MG63 (cell line): ENCODE measurements around the gene GLI3. TPM values are rescaled to one million over a fixed set of nuclear protein-coding genes. Genes with fewer than 3 reads are reported as not detected.

ENCODE experiments used
- DNase-seq: peaks from one replicate; pipeline ENCODE4 v3.0.0-alpha.2; 2020
- H3K27me3 ChIP-seq: fragments of 250-450 bp; sonication (Bioruptor Pico); 2 replicates; pipeline ENCODE4 v1.5.1; 2020; ENCODE audit warnings: mild to moderate bottlenecking, moderate library complexity
- H3K36me3 ChIP-seq: fragments of 250-450 bp; sonication (Bioruptor Pico); 2 replicates; pipeline ENCODE4 v1.5.1; 2020; ENCODE audit warnings: mild to moderate bottlenecking, moderate library complexity
- H3K4me3 ChIP-seq: fragments of 250-450 bp; sonication (Bioruptor Pico); 2 replicates; pipeline ENCODE4 v1.5.1; 2020; ENCODE audit warnings: mild to moderate bottlenecking, moderate library complexity
- H3K9me3 ChIP-seq: fragments of 250-450 bp; sonication (Bioruptor Pico); 2 replicates; pipeline ENCODE4 v1.5.1; 2020; ENCODE audit warnings: mild to moderate bottlenecking, moderate library complexity
- total RNA-seq: library from RNA; depleted of rRNA; stranded (reverse); fragments of >200 nt; shearing (Covaris generic); gene quantifications from 2 replicates; pipeline ENCODE4 v1.2.3, GENCODE V29; 2014; ENCODE audit warnings: low replicate concordance; rRNA removed

Gene GLI3
- total RNA-seq: 0.10 and 0.59 TPM in 2 replicates

DNA sequence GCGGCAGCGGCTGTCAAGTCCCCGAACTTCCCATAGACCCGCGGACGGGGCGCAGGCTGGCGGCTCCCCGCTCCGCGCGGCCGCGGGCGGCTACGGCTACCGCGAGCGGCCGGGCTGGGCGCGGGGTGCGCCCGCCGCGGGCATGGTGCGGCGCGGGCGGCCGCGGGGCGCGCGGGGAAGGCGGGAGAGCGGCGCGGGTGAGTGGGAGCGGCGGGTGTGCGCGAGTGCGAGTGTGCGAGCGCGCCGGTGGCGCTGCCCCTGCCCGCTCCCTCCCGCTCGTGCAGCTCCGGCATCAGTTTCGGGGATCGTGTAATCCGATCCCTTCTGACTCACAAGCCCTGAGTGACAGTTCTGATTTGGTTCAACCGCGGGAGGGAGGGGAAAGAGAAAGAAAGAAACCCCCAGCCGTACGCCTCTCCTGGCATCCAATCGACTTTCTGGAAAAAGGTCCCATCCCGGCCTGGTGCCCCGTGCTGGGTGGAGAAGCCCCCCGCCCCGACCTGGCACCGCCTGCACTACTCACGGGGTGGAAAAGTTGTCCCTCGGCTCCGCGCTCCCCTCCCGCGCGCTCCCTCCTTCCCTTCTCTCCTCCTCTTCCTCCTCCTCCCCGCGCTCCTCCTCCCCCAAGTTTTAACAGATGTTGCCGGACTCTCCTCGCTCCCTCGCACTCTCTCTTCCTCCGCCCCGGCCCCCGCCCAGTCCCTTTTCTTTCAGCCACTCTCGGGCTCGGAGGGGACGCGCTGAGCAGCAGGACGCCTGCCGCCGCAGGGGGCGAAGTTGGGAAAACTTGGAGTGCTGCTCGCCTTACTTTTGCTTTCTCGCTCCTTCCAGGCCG lies at the start of gene GLI3:
TSS of gene GLI3 (minus strand) at position 234 of the 835 bp plus-strand sequence. CDS start 13,956 bp downstream, outside the sequence.
- Histone ChIP-seq H3K4me3 (peak within 1 kb of the TSS; percentile 93), H3K27me3 (no peaks in the 10 kb centered on the region), H3K9me3 (no peaks in the 10 kb centered on the region), H3K36me3 (no peaks in the 10 kb centered on the region)
- peak; percentile 90 for DNase-seq

DNA sequence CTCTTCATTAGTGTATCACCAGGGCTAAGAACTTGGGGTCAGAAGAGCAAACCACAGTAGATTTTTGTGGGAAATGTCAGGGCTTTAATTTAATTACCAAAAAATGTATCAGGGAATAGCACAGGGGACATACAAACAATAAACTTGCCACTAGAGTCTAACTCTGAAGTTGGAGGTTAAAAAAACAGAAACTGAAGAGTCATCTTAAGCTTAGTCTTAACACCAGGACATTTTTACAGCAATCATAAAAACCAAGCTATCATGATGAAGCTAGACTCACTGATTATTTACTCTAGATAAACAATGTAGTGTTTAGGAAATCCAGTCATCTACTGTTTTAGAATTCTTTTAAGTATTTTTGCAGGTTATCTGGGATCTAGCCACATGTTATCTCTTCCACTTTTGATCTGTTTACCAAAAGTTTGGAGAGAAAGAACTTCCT lies 48.4 kb upstream of the GLI3 start:
- Histone ChIP-seq H3K36me3 (no peaks in the 10 kb centered on the region), H3K27me3 (no peaks in the 10 kb centered on the region), H3K9me3 (no peaks in the 10 kb centered on the region; the same call in 1 of the 2 replicates), H3K4me3 (no peak overlapping the region)
- no peak for DNase-seq

DNA sequence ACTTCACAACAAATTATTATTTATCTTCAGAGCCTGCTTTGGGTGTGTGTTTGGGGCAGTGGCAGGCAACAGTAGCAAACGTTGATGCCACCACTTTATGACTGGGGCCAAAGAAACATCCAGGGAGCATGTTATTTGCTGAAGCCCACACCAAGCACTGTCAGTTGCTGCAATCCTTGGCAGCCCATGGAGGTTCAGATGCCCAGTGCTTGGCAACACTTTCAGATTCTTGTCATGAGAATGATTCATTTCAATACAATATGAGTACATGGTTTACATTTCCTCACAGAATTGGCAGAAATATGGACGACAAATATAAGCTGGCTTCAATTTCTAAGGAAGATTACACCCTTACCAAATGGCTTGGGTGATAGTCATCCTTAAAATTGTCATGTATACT lies 46.5 kb upstream of the GLI3 start:
- DNase-seq: peak; percentile 91
- Histone ChIP-seq H3K36me3 (no peaks in the 10 kb centered on the region), H3K4me3 (no peak overlapping the region), H3K27me3 (no peaks in the 10 kb centered on the region), H3K9me3 (no peaks in the 10 kb centered on the region)

DNA sequence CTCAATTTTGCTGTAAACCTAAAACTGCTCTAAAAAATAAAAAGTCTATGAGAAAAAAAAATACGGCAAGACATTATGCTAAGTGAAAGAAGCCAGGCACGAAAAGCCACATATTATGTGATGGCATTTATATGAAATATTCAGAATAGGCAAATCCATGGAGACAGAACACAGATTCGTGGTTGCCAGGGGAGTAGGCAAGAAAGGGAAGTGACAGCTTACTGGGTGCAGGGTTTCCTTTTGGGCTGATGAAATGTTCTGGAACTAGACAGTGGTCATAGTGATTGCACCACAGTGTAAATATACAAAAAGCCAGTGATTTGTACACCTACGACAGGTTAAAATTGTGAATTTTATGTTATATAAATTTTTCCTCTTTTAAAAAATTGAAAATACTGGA lies 41.3 kb upstream of the GLI3 start:
- Histone ChIP-seq H3K4me3 (no peak overlapping the region), H3K27me3 (no peaks in the 10 kb centered on the region), H3K36me3 (no peaks in the 10 kb centered on the region), H3K9me3 (no peaks in the 10 kb centered on the region)
- DNase-seq: no peak

DNA sequence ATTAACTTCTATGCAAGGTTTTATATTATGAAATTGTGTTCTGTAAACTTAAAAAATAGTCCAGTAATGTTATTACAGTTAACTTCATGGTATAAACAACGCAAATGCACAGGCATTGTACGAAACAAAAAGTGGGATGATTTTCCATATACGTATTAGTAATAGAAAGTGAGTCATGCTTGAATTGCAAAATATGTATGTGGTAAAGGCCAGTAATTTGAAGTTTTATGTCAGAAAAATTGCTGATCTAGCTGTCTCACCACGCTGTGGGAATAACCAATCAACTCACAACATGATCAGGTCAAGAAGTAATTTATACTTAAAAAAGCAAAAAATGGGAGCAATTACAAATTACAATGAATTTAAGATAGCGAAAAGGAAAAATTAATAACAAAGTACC lies 37.0 kb upstream of the GLI3 start:
- H3K4me3 ChIP-seq: no peak overlapping the region

DNA sequence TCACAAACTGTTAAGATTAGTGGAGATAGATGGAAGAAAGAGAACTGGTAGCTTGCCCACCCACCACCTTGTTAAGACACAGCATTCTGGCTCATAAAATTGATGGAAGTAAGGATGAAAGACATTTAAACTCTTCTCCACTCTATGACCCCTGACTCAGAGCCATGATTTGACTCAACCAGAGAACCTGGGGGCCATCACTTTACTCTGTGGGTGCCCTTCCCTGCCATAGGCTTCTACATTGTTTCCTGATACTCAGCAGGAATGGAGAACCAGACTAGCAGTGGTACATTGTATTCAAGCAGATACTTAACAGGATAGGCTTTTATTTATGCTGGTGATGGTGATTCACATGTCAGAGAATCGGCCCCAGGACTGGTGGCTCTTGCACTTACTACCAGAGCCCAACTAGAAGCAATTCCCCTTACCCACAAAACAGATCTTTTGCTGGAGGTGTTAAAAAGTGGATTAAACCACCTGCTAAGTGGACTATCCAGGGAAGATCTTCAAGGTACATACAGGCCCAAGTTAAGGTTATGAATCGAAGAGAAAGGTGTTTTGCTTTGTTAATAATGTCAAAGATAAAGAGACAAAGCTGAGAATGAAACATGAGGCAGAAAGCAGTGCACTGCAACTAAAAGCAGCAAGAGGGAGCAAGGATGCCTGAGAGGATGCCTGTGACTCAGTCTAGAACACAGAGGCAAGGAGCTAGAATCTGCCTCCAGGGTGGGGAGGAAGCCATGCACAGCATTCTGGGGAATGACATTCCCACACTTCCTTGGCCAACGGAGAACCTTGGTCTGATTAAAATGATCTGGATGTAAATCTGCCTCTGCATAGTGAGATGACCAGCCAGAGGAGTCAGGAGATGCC lies 36.0 kb upstream of the GLI3 start:
- H3K9me3 ChIP-seq: no peaks in the 10 kb centered on the region
- H3K4me3 ChIP-seq: no peak overlapping the region
- no peaks in the 10 kb centered on the region for H3K27me3 ChIP-seq
- no peaks in the 10 kb centered on the region for H3K36me3 ChIP-seq
- DNase-seq: peak; percentile 61

More for the DNA sequence above, 37.0 kb upstream of the GLI3 start:
- Histone ChIP-seq H3K9me3 (no peaks in the 10 kb centered on the region), H3K27me3 (no peaks in the 10 kb centered on the region), H3K36me3 (no peaks in the 10 kb centered on the region)
- no peak for DNase-seq

DNA sequence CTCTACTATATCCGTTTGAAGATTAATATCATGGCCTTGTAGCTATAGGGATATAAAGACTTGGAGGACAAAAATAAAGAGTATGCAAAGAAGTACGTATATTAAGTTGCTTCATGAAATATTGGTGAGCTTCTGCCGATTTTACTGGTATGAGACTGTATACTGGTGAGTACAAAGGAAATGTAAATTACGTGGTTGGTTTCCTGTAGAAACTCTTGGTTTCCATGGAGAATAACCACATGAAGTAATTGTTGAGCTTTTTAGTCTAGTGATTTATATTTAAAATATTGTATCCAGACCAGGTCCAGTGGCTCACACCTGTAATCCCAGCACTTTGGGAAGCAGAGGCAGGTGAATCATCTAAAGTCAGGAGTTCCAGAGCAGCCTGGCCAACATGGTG lies 32.2 kb upstream of the GLI3 start:
- no peaks in the 10 kb centered on the region for H3K36me3 ChIP-seq

DNA sequence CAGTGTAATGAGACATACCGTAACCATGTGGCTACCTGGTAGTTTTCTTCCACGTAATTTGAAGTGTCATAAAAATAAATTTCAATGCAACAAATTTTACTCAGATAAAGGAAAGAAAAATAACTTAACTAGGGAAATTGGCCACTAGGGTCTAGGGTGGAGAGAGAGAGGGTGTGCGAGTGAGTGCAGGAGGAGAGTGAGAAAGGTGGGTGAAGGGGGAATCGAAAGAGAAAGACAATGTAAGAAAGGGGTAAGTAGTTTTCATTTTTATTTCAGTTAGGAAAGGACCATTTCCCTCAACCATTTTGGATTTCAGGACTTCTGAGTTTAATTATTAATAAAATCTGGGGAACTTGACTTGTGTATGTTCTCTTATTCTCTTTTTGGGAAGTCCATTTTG lies 27.7 kb upstream of the GLI3 start:
- H3K9me3 ChIP-seq: no peaks in the 10 kb centered on the region
- no peak for DNase-seq
- H3K4me3 ChIP-seq: no peak overlapping the region
- no peaks in the 10 kb centered on the region for H3K36me3 ChIP-seq
- no peaks in the 10 kb centered on the region for H3K27me3 ChIP-seq

More for the DNA sequence above, 32.2 kb upstream of the GLI3 start:
- Histone ChIP-seq H3K27me3 (no peaks in the 10 kb centered on the region), H3K4me3 (no peak overlapping the region), H3K9me3 (no peaks in the 10 kb centered on the region)
- DNase-seq: no peak

DNA sequence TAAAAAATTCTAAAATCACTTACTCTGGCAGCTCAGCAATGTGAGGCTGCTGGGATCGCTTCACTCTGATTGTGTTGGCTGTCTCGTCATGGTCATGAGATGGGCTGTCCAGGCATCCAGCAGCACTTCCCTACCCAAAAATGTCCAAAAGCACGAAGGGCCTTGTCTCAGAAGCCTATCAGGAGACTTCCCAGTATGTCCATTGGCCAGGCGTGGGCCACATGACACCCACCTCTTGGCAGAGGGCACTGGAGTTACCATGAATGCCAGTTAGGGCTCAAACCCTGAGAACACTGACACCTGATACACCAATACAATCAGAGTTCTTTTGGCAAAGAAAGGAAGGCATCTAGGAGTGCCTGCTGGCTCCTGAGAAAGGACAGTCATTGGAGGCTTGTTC lies 27.0 kb upstream of the GLI3 start:
- no peak overlapping the region for H3K4me3 ChIP-seq
- no peaks in the 10 kb centered on the region for H3K9me3 ChIP-seq
- no peaks in the 10 kb centered on the region for H3K36me3 ChIP-seq
- DNase-seq: no peak
- H3K27me3 ChIP-seq: no peaks in the 10 kb centered on the region

DNA sequence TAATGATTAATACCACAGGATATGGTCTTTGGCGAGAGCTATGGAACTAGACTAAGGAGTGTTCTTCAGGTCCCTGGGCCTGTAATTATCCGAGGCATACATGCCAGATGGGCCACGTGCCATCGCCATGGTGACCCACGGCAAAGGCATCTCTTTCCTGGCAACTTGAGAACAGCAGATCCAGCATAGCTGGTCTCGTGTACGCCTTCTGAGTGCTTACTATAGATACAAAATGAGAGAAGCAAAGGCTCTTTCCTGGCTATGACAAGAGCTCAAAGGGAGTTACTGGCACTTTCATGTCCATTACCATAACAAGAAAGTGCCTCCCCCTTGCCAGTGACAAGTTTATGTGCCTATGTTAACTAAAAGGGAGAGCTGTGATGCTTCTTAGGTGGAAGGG lies 26.0 kb upstream of the GLI3 start:
- Histone ChIP-seq H3K27me3 (no peaks in the 10 kb centered on the region), H3K9me3 (no peaks in the 10 kb centered on the region), H3K36me3 (no peaks in the 10 kb centered on the region), H3K4me3 (no peak overlapping the region)
- DNase-seq: peak; percentile 96

DNA sequence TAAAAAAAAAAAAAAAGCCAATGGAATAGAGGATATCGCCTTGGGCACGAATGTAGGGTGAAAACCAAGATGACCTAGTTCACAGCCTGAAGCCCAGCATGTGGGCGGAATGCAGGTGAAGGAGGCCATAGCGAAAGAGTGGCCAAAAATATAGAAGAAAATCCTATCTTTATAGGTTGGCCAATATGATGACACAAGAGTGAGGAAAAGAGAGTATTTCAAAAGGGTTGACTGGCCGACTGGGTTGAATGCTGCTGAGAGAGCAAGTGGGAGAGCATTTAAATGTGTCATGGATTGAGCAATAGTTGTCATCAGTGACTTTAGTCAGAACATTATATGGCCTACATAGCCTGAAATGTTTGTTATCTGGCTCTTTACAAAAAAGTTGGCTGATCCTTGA lies 17.2 kb upstream of the GLI3 start:
- no peaks in the 10 kb centered on the region for H3K27me3 ChIP-seq
- no peaks in the 10 kb centered on the region for H3K36me3 ChIP-seq
- H3K9me3 ChIP-seq: no peaks in the 10 kb centered on the region
- DNase-seq: no peak
- H3K4me3 ChIP-seq: no peak overlapping the region

DNA sequence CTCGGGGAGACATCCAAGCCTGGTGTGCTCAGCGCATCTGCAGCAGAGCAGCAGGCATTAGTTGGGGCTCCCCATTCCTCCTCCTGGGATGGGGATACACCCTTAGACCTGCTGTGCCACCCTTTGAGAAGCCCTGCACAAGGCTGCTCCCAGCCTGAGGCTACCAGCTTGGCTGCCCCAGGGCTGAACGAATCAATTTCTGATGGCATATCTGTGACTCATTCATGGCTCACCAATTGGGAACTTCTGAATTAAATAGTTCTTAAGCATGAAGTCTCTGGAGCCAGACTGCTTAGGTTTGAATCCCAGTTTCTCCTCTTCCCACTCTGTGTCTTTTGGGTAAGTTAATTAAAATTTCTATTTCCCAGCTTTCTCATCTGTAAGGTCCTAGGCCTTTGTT lies 16.3 kb upstream of the GLI3 start:
- H3K36me3 ChIP-seq: no peaks in the 10 kb centered on the region
- no peaks in the 10 kb centered on the region for H3K9me3 ChIP-seq
- no peaks in the 10 kb centered on the region for H3K27me3 ChIP-seq
- H3K4me3 ChIP-seq: no peak overlapping the region
- DNase-seq: peak; percentile 31

DNA sequence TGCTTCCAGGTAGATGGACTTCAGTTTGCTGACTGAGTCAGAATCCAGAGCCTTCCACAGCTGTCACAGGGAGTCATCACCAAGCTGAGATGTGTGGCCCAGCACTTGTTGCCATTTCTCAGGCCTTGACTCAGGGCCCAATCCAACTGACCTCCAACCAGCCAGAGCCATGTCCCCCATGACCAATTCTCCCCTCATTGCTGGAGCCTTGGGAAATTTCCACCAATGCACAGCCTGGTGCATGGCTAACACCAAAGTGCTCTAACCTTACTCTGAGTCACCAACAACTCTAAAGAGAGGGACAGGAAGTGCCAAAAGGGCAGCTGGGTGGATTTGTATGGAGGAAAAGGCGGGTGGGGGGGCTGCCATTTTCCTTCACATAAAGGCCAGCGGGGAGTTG lies 13.4 kb upstream of the GLI3 start:
- no peaks in the 10 kb centered on the region for H3K27me3 ChIP-seq
- H3K9me3 ChIP-seq: no peaks in the 10 kb centered on the region
- no peak for DNase-seq
- no peaks in the 10 kb centered on the region for H3K36me3 ChIP-seq
- H3K4me3 ChIP-seq: no peak overlapping the region

DNA sequence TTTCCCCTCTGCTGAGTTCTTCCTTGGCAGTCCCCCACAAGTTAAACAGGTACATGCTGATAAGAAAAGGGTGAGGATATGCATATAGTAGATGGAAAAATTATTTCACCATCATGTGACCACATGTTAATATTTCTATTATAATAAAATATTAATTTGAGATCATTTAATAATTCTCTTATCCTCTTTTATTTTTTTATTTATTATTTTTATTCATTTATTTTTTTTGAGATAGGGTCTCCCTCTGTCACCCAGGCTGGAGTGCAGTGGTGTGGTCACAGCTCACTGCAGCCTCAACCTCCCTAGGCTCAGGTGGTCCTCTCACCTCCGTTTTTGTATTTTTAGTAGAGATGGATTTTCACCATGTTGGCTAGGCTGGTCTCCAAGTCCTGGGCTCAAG lies 11.6 kb upstream of the GLI3 start:
- Histone ChIP-seq H3K9me3 (no peaks in the 10 kb centered on the region), H3K36me3 (no peaks in the 10 kb centered on the region), H3K4me3 (no peak overlapping the region), H3K27me3 (no peaks in the 10 kb centered on the region)
- DNase-seq: no peak

DNA sequence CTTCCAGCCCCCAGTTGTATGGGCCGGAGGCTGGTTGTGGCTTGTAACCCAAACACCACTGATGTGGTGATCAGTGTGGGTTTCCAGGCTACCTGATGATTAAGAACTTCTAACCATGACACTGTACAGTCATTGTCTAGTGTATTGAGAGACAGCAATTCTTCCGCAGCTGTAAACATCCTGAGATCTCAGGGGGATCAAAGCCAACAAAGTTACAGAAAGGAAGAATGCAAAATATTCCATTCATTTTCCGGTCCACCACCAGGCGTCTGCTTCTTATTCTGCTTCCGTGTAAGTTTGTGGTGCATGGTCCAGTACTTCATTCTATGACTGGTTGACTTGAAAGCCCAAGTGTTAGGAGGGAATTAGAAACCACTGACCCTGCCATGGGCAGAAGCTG lies 10.3 kb upstream of the GLI3 start:
- Histone ChIP-seq H3K4me3 (no peak overlapping the region), H3K27me3 (no peaks in the 10 kb centered on the region), H3K36me3 (no peaks in the 10 kb centered on the region), H3K9me3 (no peaks in the 10 kb centered on the region)
- peak; percentile 59 for DNase-seq

DNA sequence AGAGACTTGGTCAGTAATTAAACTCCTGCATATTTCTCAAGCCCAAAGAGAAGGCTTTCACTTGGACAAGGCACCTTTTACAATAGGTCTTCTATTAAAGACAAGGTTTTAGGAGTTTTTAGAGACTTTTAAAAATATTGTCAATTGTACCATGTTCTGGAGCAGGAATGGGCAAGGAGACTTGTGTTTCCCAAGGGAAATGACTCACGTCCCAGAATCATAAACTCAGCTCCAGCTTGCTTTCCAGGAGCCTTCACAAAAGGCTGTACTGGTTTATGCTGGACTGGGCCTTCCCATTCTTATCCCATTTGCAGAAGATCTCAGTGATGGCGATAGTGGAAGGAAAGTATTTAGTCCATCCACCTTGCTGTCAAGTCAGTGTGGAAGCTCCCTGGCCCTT lies 7.8 kb upstream of the GLI3 start:
- Histone ChIP-seq H3K36me3 (no peaks in the 10 kb centered on the region), H3K4me3 (no peak overlapping the region), H3K27me3 (no peaks in the 10 kb centered on the region), H3K9me3 (no peaks in the 10 kb centered on the region)
- peak; percentile 46 for DNase-seq

DNA sequence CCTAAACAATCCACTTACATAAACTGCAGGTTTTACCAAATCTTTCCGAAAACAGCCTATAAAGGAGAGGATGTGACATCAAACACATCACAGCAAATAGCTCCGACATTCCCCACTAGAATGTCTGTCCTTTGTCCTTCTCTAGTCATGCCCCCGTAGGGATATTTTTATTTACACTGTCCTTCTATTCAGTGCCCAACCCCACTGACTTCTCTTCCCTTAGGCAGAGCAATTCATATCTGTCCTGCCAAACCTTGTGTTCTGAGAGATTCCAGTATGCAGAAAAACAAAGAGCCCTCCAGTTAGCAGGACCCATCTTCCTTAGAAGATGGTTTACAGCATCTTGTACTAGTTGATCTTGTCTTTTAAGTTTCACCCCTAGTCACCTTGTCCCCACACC lies 5.4 kb upstream of the GLI3 start:
- Histone ChIP-seq H3K36me3 (no peaks in the 10 kb centered on the region), H3K4me3 (no peak overlapping the region), H3K9me3 (no peaks in the 10 kb centered on the region), H3K27me3 (no peaks in the 10 kb centered on the region)
- no peak for DNase-seq
